GM21576 (cell line): Measurements from ENCODE around the gene KIAA0040.

Source experiments
- ATAC-seq: cut with Tn5 transposase; IDR thresholded peaks from one replicate; pipeline ENCODE4 v1.9.1; 2021; ENCODE audit warnings: mild to moderate bottlenecking, moderate library complexity; ENCODE audit not compliant: unreplicated experiment

Gene KIAA0040

GRCh38 chr1:175145899-175146528 lies 46.6 kb downstream of the KIAA0040 start:
- ATAC-seq = no peak

- ATAC-seq = no peak
Measured at GRCh38 chr1:175138579-175138978, 54.0 kb downstream of the KIAA0040 start.

- ATAC-seq = no peak
Measured at GRCh38 chr1:175137369-175137768, 55.2 kb downstream of the KIAA0040 start.

- ATAC-seq = no peak
Measured at GRCh38 chr1:175136246-175136645, 56.3 kb downstream of the KIAA0040 start.

GRCh38 chr1:175134500-175134899 lies 58.1 kb downstream of the KIAA0040 start:
- ATAC-seq = no peak

GRCh38 chr1:175133673-175134435 lies 58.7 kb downstream of the KIAA0040 start:
- peak; percentile 45 for ATAC-seq

- ATAC-seq = no peak
Measured at GRCh38 chr1:175132436-175132835, 60.1 kb downstream of the KIAA0040 start.

- no peak for ATAC-seq
Measured at GRCh38 chr1:175131095-175131494, 61.5 kb downstream of the KIAA0040 start.

- no peak for ATAC-seq
Measured at GRCh38 chr1:175130649-175131045, 61.9 kb downstream of the KIAA0040 start.

GRCh38 chr1:175129997-175130648 lies 62.5 kb downstream of the KIAA0040 start:
- ATAC-seq = no peak

GRCh38 chr1:175129644-175129996 lies 63.0 kb downstream of the KIAA0040 start:
- ATAC-seq = no peak

- ATAC-seq = no peak
Measured at GRCh38 chr1:175129182-175129581, 63.4 kb downstream of the KIAA0040 start.

- no peak for ATAC-seq
Measured at GRCh38 chr1:175128523-175128922, 64.1 kb downstream of the KIAA0040 start.

GRCh38 chr1:175127565-175127964 lies 65.0 kb downstream of the KIAA0040 start:
- no peak for ATAC-seq

GRCh38 chr1:175126347-175126746 lies 66.2 kb downstream of the KIAA0040 start:
- no peak for ATAC-seq

- ATAC-seq = no peak
Measured at GRCh38 chr1:175124861-175125260, 67.7 kb downstream of the KIAA0040 start.

- ATAC-seq = no peak
Measured at GRCh38 chr1:175120511-175120910, 72.1 kb downstream of the KIAA0040 start.

GRCh38 chr1:175118375-175119367 lies 73.9 kb downstream of the KIAA0040 start:
- ATAC-seq = no peak

- ATAC-seq = no peak
Measured at GRCh38 chr1:175116903-175117302, 75.7 kb downstream of the KIAA0040 start.

- no peak for ATAC-seq
Measured at GRCh38 chr1:175116210-175116798, 76.3 kb downstream of the KIAA0040 start.
